Type B pancreatic cell (in vitro differentiated cells): ENCODE results near the gene CYP19A1. TPM values are rescaled to one million over a fixed set of nuclear protein-coding genes. Genes with fewer than 3 reads are reported as not detected.
A peak's percentile ranks its signal among the peaks of the same experiment; 100 is the strongest.

ENCODE experiments used
- DNase-seq: peaks from one replicate; pipeline ENCODE4 v3.0.0; 2021; ENCODE audit warnings: mixed read lengths; ENCODE audit not compliant: unreplicated experiment; ENCODE audit errors: extremely low spot score
- H3K27ac Mint-ChIP-seq: 2 replicates; pipeline ENCODE4 v1.8.0; 2021; ENCODE audit warnings: mild to moderate bottlenecking, mixed read lengths
- H3K27me3 Mint-ChIP-seq: 2 replicates; pipeline ENCODE4 v1.8.0; 2021; ENCODE audit warnings: mixed read lengths
- H3K36me3 Mint-ChIP-seq: 2 replicates; pipeline ENCODE4 v1.8.0; 2021; ENCODE audit warnings: mixed read lengths
- H3K4me1 Mint-ChIP-seq: one replicate; pipeline ENCODE4 v1.8.0; 2021; ENCODE audit warnings: mixed read lengths; ENCODE audit not compliant: unreplicated experiment
- H3K4me3 Mint-ChIP-seq: 2 replicates; pipeline ENCODE4 v1.8.0; 2021; ENCODE audit warnings: mild to moderate bottlenecking, mixed read lengths
- H3K9me3 Mint-ChIP-seq: 2 replicates; pipeline ENCODE4 v1.8.0; 2021; ENCODE audit warnings: mixed read lengths
- total RNA-seq: library from RNA; stranded (reverse); gene quantifications from 2 replicates; pipeline ENCODE4 v1.2.1, GENCODE V29; 2021; ENCODE audit warnings: low replicate concordance
- TF ChIP-seq, protein P1 (sequence below): fragments of 200-600 bp; sonication (generic); conservative IDR thresholded peaks from 2 replicates; pipeline ENCODE4 v1.5.0; 2021; ENCODE audit warnings: antibody characterized with exemption, mild to moderate bottlenecking

CYP19A1 gene
- total RNA-seq, 1 donor from 2014 or later: 1.3 TPM

DNA sequence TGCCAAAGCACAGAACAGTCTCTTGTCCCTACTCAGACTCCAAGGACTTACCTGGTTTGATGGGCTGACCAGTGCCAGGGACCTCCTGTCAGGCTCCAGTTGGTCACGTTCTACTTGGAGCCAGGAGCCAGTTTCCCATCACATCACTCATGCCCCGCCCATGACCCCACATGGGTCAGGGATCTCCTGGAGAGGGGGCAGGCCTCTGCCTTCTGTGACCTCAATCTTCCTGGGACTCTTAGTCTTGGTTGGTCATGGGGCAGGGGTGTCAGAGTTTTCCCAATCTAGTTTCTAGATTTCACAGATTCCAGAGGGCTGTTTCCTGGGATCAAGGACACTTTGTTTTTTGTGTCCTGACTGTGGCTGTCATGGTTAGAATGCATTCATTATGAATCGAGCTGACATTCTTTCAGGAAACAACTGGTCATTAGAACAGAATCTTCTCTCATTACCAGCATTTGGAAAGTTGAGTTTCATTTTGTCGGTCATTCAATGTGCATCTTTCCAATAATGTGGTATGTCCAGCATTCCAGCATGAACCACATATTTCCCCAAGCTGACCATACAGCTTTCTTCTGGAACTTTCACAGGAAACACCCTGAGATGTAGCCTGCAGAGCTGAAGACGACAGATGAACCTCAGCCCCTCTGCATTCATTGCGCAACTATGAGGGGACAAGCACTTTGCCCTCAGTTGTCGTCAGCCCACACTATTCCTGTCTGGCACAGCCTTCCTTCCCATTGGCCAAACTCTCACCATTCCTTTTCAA lies 19.8 kb downstream of the CYP19A1 start:
- DNase-seq: no peak
- H3K36me3 Mint-ChIP-seq: no peaks in the 10 kb centered on the region
- peaks cover 9% of the 10 kb centered on the region for H3K9me3 Mint-ChIP-seq
- TF ChIP-seq, protein P1, sequence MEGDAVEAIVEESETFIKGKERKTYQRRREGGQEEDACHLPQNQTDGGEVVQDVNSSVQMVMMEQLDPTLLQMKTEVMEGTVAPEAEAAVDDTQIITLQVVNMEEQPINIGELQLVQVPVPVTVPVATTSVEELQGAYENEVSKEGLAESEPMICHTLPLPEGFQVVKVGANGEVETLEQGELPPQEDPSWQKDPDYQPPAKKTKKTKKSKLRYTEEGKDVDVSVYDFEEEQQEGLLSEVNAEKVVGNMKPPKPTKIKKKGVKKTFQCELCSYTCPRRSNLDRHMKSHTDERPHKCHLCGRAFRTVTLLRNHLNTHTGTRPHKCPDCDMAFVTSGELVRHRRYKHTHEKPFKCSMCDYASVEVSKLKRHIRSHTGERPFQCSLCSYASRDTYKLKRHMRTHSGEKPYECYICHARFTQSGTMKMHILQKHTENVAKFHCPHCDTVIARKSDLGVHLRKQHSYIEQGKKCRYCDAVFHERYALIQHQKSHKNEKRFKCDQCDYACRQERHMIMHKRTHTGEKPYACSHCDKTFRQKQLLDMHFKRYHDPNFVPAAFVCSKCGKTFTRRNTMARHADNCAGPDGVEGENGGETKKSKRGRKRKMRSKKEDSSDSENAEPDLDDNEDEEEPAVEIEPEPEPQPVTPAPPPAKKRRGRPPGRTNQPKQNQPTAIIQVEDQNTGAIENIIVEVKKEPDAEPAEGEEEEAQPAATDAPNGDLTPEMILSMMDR: no peak
- H3K27me3 Mint-ChIP-seq: no peaks in the 10 kb centered on the region
- H3K4me3 Mint-ChIP-seq: no peak overlapping the region
- no peaks in the 10 kb centered on the region for H3K4me1 Mint-ChIP-seq
- no peak overlapping the region for H3K27ac Mint-ChIP-seq

DNA sequence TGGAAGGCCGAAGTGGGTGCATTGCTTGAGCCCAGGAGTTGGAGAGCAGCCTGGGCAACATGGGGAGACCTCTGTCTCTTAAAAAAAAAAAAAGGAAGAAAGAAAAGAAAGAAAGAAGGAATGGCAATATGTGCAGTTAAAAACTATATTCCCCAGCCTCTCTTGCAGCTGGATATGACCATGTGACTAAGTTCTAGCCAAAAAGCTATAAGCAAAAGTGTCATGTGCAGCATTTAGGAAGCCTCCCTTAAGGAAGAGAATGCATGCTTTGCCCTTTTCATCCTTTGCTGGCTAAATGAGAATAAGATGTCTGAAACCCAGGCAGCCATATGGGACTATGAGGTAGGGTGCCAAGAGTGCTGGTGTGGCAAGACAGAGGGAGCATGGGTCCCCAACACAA lies 21.8 kb downstream of the CYP19A1 start:
- H3K36me3 Mint-ChIP-seq: no peaks in the 10 kb centered on the region
- no peak for DNase-seq
- H3K4me3 Mint-ChIP-seq: no peak overlapping the region
- H3K27me3 Mint-ChIP-seq: no peaks in the 10 kb centered on the region
- H3K27ac Mint-ChIP-seq: no peak overlapping the region
- TF ChIP-seq, protein P1: no peak
- peaks cover 9% of the 10 kb centered on the region for H3K9me3 Mint-ChIP-seq
- peaks cover 13% of the 10 kb centered on the region for H3K4me1 Mint-ChIP-seq

DNA sequence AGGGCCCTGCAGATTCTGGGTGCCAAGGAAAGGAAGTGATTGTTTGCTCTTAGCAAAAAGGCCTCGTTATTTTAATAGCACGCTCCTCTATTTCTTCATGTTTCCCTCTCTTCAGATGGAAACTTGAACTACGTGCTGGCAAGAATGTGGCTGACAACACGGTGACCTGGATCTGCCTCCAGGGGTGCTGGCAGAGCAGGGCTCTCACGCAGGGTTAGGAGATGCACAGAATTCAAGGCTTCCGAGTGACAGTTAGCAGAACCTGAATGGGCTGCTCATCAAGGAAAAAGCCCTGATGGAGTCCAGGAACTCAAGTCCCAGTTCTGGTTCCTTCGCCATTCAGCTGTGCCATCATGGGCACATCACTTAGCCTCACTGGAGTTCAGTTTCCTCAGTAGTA lies 22.7 kb downstream of the CYP19A1 start:
- Mint-ChIP-seq H3K27ac (peak overlapping the region; percentile 37), H3K27me3 (no peaks in the 10 kb centered on the region), H3K4me1 (peaks cover 13% of the 10 kb centered on the region), H3K9me3 (peaks cover 9% of the 10 kb centered on the region), H3K4me3 (no peak overlapping the region), H3K36me3 (no peaks in the 10 kb centered on the region)
- DNase-seq: no peak
- TF ChIP-seq, protein P1: no peak

DNA sequence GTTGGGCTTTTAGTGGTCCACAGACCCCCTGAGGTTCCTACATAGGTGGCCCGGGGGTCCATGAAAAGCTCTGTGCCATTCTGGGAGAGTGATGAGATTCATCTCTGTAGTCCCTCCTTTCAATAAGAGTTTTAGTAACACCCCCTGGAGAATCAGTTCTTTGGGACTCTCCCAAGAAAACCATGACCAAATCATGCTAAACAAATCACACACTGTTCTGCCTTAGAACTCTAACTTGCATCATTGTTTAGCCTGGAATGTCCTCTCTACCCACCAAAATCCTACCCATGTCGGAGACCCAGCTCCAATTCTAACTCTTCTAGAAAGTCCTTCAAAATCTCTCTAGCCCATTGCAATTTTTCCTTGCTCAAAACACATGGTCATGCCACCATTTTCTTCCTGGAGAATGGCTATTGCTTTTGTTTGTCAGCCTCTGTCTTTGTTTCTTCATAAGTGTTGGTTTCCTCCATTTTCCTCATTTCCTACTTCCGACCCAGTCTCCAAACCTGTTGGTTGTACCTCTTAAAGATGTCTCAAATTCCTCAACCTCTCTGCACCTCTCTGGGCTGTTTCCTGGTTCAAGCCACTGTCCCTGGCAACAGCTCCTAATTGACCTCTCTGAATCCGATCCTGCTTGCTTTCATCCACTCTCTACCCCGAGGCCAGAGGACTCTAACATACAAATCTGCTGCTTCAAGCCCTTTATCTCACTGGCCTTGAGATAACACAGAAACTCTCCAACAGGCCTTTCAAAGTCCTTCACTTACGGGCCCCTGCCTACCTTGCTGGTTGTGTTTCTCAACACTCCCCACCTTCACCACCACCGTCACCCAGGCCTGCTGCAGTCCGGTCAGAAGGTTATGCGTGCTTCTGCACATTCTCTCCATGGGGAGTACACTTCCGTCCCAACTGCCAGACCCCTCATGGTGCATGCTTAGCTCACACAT lies 23.7 kb downstream of the CYP19A1 start:
- peak overlapping the region; percentile 6 for H3K27ac Mint-ChIP-seq
- H3K36me3 Mint-ChIP-seq: no peaks in the 10 kb centered on the region
- H3K4me1 Mint-ChIP-seq: peaks cover 13% of the 10 kb centered on the region
- H3K9me3 Mint-ChIP-seq: peaks cover 9% of the 10 kb centered on the region
- DNase-seq: no peak
- H3K4me3 Mint-ChIP-seq: no peak overlapping the region
- TF ChIP-seq, protein P1: no peak
- no peaks in the 10 kb centered on the region for H3K27me3 Mint-ChIP-seq

DNA sequence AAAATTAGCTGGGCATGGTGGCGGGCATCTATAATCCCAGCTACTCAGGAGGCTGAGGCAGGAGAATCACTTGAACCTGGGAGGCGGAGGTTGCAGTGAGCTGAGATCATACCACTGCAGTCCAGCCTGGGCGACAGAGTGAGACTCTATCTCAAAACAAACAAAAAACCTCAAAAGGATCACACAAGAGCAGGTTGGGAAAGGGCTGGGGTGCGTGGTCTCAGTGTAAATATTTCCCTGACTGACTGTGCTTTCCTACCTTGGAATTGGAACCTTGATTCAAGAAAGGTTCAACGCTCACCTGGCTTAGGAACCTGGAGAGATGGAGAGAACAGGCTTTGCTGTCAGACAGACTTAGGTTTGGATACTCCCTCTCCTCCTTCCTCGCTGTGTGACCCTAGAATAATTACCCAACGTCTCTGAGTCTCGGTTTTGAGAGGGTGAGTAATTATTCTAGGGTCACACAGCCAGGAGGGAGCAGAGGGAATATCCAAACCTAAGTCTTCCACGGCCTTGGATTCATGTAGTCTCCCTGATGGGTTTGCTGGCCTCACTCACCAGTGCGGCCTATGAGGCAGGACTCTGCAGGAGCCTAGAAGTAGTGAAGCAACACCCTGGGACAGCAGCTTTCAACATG lies 24.6 kb downstream of the CYP19A1 start:
- H3K36me3 Mint-ChIP-seq: no peaks in the 10 kb centered on the region
- H3K27me3 Mint-ChIP-seq: no peaks in the 10 kb centered on the region
- H3K4me1 Mint-ChIP-seq: peaks cover 13% of the 10 kb centered on the region
- TF ChIP-seq, protein P1: no peak
- H3K4me3 Mint-ChIP-seq: no peak overlapping the region
- no peak for DNase-seq
- H3K27ac Mint-ChIP-seq: no peak overlapping the region
- H3K9me3 Mint-ChIP-seq: peaks cover 9% of the 10 kb centered on the region
